OCI-LY1 (cell line): ENCODE measurements around the gene LRRC1.
A peak's percentile ranks its signal among the peaks of the same experiment; 100 is the strongest.

Source experiments
- H2AFZ ChIP-seq: fragments of 200-600 bp; sonication (generic), shearing (Covaris generic); 2 replicates; pipeline ENCODE4 v1.6.0; 2014; ENCODE audit warnings: antibody characterized with exemption, mild to moderate bottlenecking, low read length
- H3F3A ChIP-seq: fragments of 200-600 bp; sonication (generic), shearing (Covaris generic); 2 replicates; pipeline ENCODE4 v1.6.0; 2014; ENCODE audit warnings: mild to moderate bottlenecking, antibody characterized with exemption, low read length, moderate library complexity; ENCODE audit not compliant: insufficient read depth
- H3K27ac ChIP-seq: fragments of 200-600 bp; sonication (generic); 2 replicates; pipeline ENCODE4 v1.5.1; 2014; ENCODE audit warnings: low read length, mixed run types, mild to moderate bottlenecking, low read depth; ENCODE audit not compliant: poor library complexity, severe bottlenecking
- H3K27me3 ChIP-seq: fragments of 200-600 bp; sonication (generic); 2 replicates; pipeline ENCODE4 v1.6.0; 2014; ENCODE audit warnings: antibody characterized with exemption, mild to moderate bottlenecking, low read length, moderate library complexity; ENCODE audit not compliant: insufficient read depth
- H3K36me3 ChIP-seq: fragments of 200-600 bp; sonication (generic); 2 replicates; pipeline ENCODE4 v1.6.1; 2014; ENCODE audit warnings: mild to moderate bottlenecking, antibody characterized with exemption, low read length, moderate library complexity, mixed read lengths; ENCODE audit not compliant: insufficient read depth
- H3K4me1 ChIP-seq: fragments of 200-600 bp; sonication (generic); 2 replicates; pipeline ENCODE4 v1.5.1; 2014; ENCODE audit warnings: mild to moderate bottlenecking, low read length, moderate library complexity; ENCODE audit not compliant: insufficient read depth, severe bottlenecking
- H3K4me2 ChIP-seq: fragments of 200-600 bp; sonication (generic), shearing (Covaris generic); 2 replicates; pipeline ENCODE4 v1.6.1; 2014; ENCODE audit warnings: low read length
- H3K4me3 ChIP-seq: fragments of 200-600 bp; sonication (generic); 2 replicates; pipeline ENCODE4 v1.5.1; 2014; ENCODE audit warnings: low read length, low read depth, mild to moderate bottlenecking, mixed read lengths; ENCODE audit not compliant: poor library complexity, severe bottlenecking
- H3K79me2 ChIP-seq: fragments of 200-600 bp; shearing (Covaris generic); 2 replicates; pipeline ENCODE4 v1.6.1; 2016; ENCODE audit warnings: mixed run types, low read length, mixed read lengths; ENCODE audit not compliant: insufficient read depth
- H3K9ac ChIP-seq: fragments of 200-600 bp; sonication (generic), shearing (Covaris generic); 2 replicates; pipeline ENCODE4 v1.6.1; 2014; ENCODE audit warnings: mild to moderate bottlenecking, low read length, mixed read lengths
- H3K9me2 ChIP-seq: fragments of 200-600 bp; sonication (generic), shearing (Covaris generic); 2 replicates; pipeline ENCODE4 v1.6.1; 2014; ENCODE audit warnings: low read depth, mild to moderate bottlenecking, low read length, mixed read lengths
- H3K9me3 ChIP-seq: fragments of 200-600 bp; shearing (Covaris generic); 2 replicates; pipeline ENCODE4 v1.6.1; 2014; ENCODE audit warnings: low read length, mixed read lengths
- H4K20me1 ChIP-seq: fragments of 200-600 bp; sonication (generic), shearing (Covaris generic); 2 replicates; pipeline ENCODE4 v1.6.0; 2016; ENCODE audit warnings: mild to moderate bottlenecking, low read length; ENCODE audit not compliant: insufficient read depth
- CTCF ChIP-seq: fragments of 200-600 bp; sonication (generic), shearing (Covaris generic); IDR thresholded peaks from 2 replicates; pipeline ENCODE4 v1.5.1; 2017; ENCODE audit warnings: mild to moderate bottlenecking, antibody characterized with exemption, low read length, moderate library complexity, mixed read lengths
- EZH2 ChIP-seq: fragments of 200-600 bp; sonication (generic), shearing (Covaris generic); IDR thresholded peaks from 2 replicates; pipeline ENCODE4 v1.8.0; 2017; ENCODE audit warnings: borderline replicate concordance, mixed run types, mild to moderate bottlenecking, antibody characterized with exemption, low read length, moderate library complexity, mixed read lengths

Gene LRRC1

GRCh38 chr6:53792973-53793317, 1.9 kb upstream of the LRRC1 start:
- H4K20me1 ChIP-seq: no peaks in the 10 kb centered on the region
- no peaks in the 10 kb centered on the region; the same call in 1 of the 2 replicates for H3K36me3 ChIP-seq
- H3K9me3 ChIP-seq: peaks cover 10% of the 10 kb centered on the region; the same call in 1 of the 2 replicates
- H2AFZ ChIP-seq: no peak overlapping the region
- H3K27ac ChIP-seq: no peak overlapping the region
- H3K27me3 ChIP-seq: no peaks in the 10 kb centered on the region
- TF ChIP-seq EZH2: no peak
- TF ChIP-seq CTCF: no peak
- H3K9me2 ChIP-seq: no peaks in the 10 kb centered on the region
- H3K79me2 ChIP-seq: no peaks in the 10 kb centered on the region
- peak overlapping the region; percentile 72 for H3K4me3 ChIP-seq
- peaks cover 25% of the 10 kb centered on the region for H3K4me1 ChIP-seq
- H3K9ac ChIP-seq: peak overlapping the region; percentile 66; the same call in 1 of the 2 replicates
- H3F3A ChIP-seq: 0 out of 2 replicates have a peak, but pooled peaks cover 3% of the 10 kb centered on the region
- H3K4me2 ChIP-seq: peak overlapping the region; percentile 77

DNA sequence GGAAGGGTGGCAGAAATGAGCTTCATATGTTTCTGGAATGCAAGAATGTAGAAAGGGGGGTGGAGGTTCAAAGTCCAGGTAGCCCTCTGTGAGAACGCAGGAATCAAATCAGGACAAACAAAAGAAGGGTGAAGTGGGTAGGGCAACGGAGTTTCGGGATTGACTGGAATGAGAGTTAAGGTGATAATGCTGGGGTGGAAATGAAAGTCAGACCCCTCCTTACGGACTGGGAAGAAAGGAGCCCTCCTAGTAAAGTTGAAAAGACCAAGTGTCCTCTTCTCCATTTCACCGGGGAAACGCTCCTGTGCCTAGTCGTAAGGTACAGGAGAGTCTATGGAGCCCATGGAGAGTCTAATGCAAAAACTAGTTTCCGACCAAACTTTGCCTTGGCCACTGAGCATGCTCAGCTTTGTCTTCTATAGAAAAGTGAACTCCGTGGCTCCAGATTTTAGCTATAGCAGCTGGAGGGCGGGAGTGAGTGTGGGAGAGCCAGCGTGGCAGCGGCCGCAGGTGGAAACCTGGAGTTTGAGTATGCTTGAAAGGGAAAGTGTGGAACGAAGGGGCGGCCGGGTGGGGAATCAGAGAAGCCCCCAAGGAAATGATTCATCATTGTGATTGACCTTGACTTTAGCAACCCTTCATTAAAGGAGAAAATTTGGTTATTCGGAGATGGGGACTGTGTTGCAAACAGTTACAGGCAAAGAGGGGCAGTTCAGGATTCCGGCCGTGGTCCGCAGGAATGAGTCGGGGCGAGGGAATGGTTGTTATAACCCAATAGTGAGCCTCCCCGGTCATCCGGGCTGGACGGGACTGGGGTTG, 1.3 kb upstream of the LRRC1 start:
- peak overlapping the region; percentile 77 for H3K4me2 ChIP-seq
- peak overlapping the region; percentile 66 for H3K9ac ChIP-seq
- peak overlapping the region; percentile 84 for H3K27ac ChIP-seq
- no peak for TF ChIP-seq CTCF
- no peak for TF ChIP-seq EZH2
- 0 out of 2 replicates have a peak, but pooled peaks cover 3% of the 10 kb centered on the region for H3F3A ChIP-seq
- peaks cover 25% of the 10 kb centered on the region for H3K4me1 ChIP-seq
- peaks cover 8% of the 10 kb centered on the region; the same call in 1 of the 2 replicates for H3K9me3 ChIP-seq
- no peaks in the 10 kb centered on the region for H3K27me3 ChIP-seq
- H3K9me2 ChIP-seq: no peaks in the 10 kb centered on the region
- H4K20me1 ChIP-seq: no peaks in the 10 kb centered on the region
- H3K79me2 ChIP-seq: no peaks in the 10 kb centered on the region
- peak overlapping the region; percentile 1; the same call in 1 of the 2 replicates for H2AFZ ChIP-seq
- no peaks in the 10 kb centered on the region; the same call in 1 of the 2 replicates for H3K36me3 ChIP-seq
- H3K4me3 ChIP-seq: peak overlapping the region; percentile 72

GRCh38 chr6:53794137-53794719, 577 bp upstream of the LRRC1 start:
- Histone ChIP-seq H3K4me3 (peak overlapping the region; percentile 72), H2AFZ (0 out of 2 replicates have a peak overlapping the region, but pooled peaks have one; percentile 29), H3K4me1 (peaks cover 25% of the 10 kb centered on the region), H3K9me2 (no peaks in the 10 kb centered on the region), H3K79me2 (no peaks in the 10 kb centered on the region), H3K9me3 (peaks cover 3% of the 10 kb centered on the region; the same call in 1 of the 2 replicates), H3K27ac (peak overlapping the region; percentile 84), H3K36me3 (no peaks in the 10 kb centered on the region; the same call in 1 of the 2 replicates), H3F3A (0 out of 2 replicates have a peak, but pooled peaks cover 3% of the 10 kb centered on the region), H4K20me1 (no peaks in the 10 kb centered on the region), H3K4me2 (peak overlapping the region; percentile 77), H3K27me3 (no peaks in the 10 kb centered on the region), H3K9ac (peak overlapping the region; percentile 66)
- TF ChIP-seq EZH2 (no peak), CTCF (peak; percentile 51)
